Endothelial cell of umbilical vein (primary cell): ENCODE results near the gene GLB1L. TPM values are rescaled to one million over a fixed set of nuclear protein-coding genes. Genes with fewer than 3 reads are reported as not detected.

Experiments used
- BruUV-seq: library from RNA; stranded (reverse); fragments of 400-500 nt; replicated peaks from 2 replicates; lab custom pipeline; 2021; lab: Mats Ljungman, UMichigan
- CTCF ChIA-PET: fragments of 300-600, 350-600 bp; sonication (Branson Sonifier 250); formaldehyde crosslinking; loops from one replicate; lab custom pipeline; 2021; ENCODE audit warnings: antibody characterized with exemption, inconsistent platforms; lab: Charles Lee
- POLR2A ChIA-PET: fragments of 300-600, 350-600 bp; sonication (Branson Sonifier 250); formaldehyde crosslinking; loops from one replicate; lab custom pipeline; 2021; ENCODE audit warnings: antibody characterized with exemption, inconsistent platforms; lab: Charles Lee
- DNase-seq: peaks from one replicate; pipeline ENCODE4 v3.0.0-alpha.2; 2011; ENCODE audit warnings: low read depth, low spot score
- FAIRE-seq: peaks from 2 replicates; lab custom pipeline; 2011; peaks lifted over from hg19 to GRCh38; lab: Jason Lieb, UNC
- H2AFZ ChIP-seq: 2 replicates; pipeline ENCODE4 v1.6.0; 2012; ENCODE audit warnings: low read depth, low read length, control low read depth, inconsistent platforms
- H3K27ac ChIP-seq: 2 replicates; pipeline ENCODE4 v1.5.1; 2011; ENCODE audit warnings: low read depth, mild to moderate bottlenecking, control low read depth, low read length, moderate library complexity; ENCODE audit not compliant: insufficient read depth
- H3K27me3 ChIP-seq, 2 experiments: 2 replicates each; pipeline versions ENCODE4 v1.6.0 to v1.6.1; 2011; ENCODE audit warnings: low read length in 2 of 2, mixed read lengths in 1 of 2; ENCODE audit not compliant: control insufficient read depth in 2 of 2, insufficient read depth in 2 of 2
- H3K36me3 ChIP-seq, 2 experiments: 2 replicates in 1 of 2; 3 replicates in 1 of 2; pipeline ENCODE4 v1.5.1; 2011; ENCODE audit warnings: low read length in 2 of 2, mild to moderate bottlenecking in 1 of 2, moderate library complexity in 1 of 2; ENCODE audit not compliant: control insufficient read depth in 2 of 2, insufficient read depth in 2 of 2; ENCODE audit errors: extremely low read depth in 1 of 2
- H3K4me1 ChIP-seq: 3 replicates; pipeline ENCODE4 v1.5.1; 2011; ENCODE audit warnings: mild to moderate bottlenecking, low read length; ENCODE audit not compliant: control insufficient read depth, insufficient read depth; ENCODE audit errors: extremely low read depth
- H3K4me2 ChIP-seq: 2 replicates; pipeline ENCODE4 v1.6.1; 2011; ENCODE audit warnings: low read length, control low read depth, mixed read lengths; ENCODE audit not compliant: insufficient read depth
- H3K4me3 ChIP-seq, 3 experiments: fragments of 200-600 bp in 1 of 3; sonication (generic), shearing (Covaris generic) in 1 of 3; replicated peaks in 1 of 3; 2 replicates each; pipeline ENCODE4 v1.5.1; 2011 to 2016; ENCODE audit warnings: control low read depth in 3 of 3, low read length in 3 of 3, mild to moderate bottlenecking in 2 of 3, inconsistent platforms in 1 of 3, low read depth in 1 of 3, moderate library complexity in 1 of 3; ENCODE audit not compliant: insufficient read depth in 1 of 3
- H3K79me2 ChIP-seq: 2 replicates; pipeline ENCODE4 v1.6.0; 2012; ENCODE audit warnings: low read length, inconsistent platforms; ENCODE audit not compliant: control insufficient read depth, insufficient read depth
- H3K9ac ChIP-seq: replicated peaks from 2 replicates; pipeline ENCODE3; 2011; ENCODE audit warnings: low read length, control low read depth; ENCODE audit not compliant: insufficient read depth; ENCODE audit errors: extremely low read depth
- H3K9me1 ChIP-seq: replicated peaks from 3 replicates; pipeline ENCODE4 v1.6.0; 2011; ENCODE audit warnings: mild to moderate bottlenecking, low read length; ENCODE audit not compliant: control insufficient read depth, insufficient read depth; ENCODE audit errors: extremely low read depth
- H3K9me3 ChIP-seq: replicated peaks from 2 replicates; pipeline ENCODE4 v1.5.1; 2012; ENCODE audit warnings: low read length, inconsistent platforms; ENCODE audit not compliant: control insufficient read depth, insufficient read depth
- H4K20me1 ChIP-seq: replicated peaks from 2 replicates; pipeline ENCODE3; 2011; ENCODE audit warnings: mild to moderate bottlenecking, low read length; ENCODE audit not compliant: control insufficient read depth, insufficient read depth; ENCODE audit errors: extremely low read depth
- EZH2 ChIP-seq: IDR thresholded peaks from 2 replicates; pipeline ENCODE4 v1.6.1; 2012; ENCODE audit warnings: borderline replicate concordance, low read depth, mild to moderate bottlenecking, moderate library complexity, low read length, inconsistent platforms; ENCODE audit not compliant: severe bottlenecking
- FOS ChIP-seq: IDR thresholded peaks from 2 replicates; pipeline ENCODE4 v1.6.1; 2011; ENCODE audit warnings: mild to moderate bottlenecking, low read length, moderate library complexity, borderline replicate concordance; ENCODE audit not compliant: insufficient read depth
- GATA2 ChIP-seq: IDR thresholded peaks from 2 replicates; pipeline ENCODE4 v1.7.0; 2011; ENCODE audit warnings: low read depth, mild to moderate bottlenecking, moderate library complexity, mixed read lengths, low read length; ENCODE audit not compliant: insufficient read length, insufficient read depth
- JUN ChIP-seq: IDR thresholded peaks from 2 replicates; pipeline ENCODE4 v1.6.1; 2011; ENCODE audit warnings: borderline replicate concordance, low read depth; ENCODE audit not compliant: insufficient read length, insufficient read depth
- MYC ChIP-seq: IDR thresholded peaks from one replicate; pipeline ENCODE4 v1.6.1; 2011; ENCODE audit warnings: mild to moderate bottlenecking, low read depth, low read length
- POLR2A ChIP-seq: IDR thresholded peaks from 2 replicates; pipeline ENCODE4 v1.6.1; 2012; ENCODE audit warnings: low read depth, mild to moderate bottlenecking, control low read depth, low read length
- POLR2AphosphoS5 ChIP-seq: IDR thresholded peaks from 2 replicates; pipeline ENCODE4 v1.6.1; 2012; ENCODE audit warnings: low read depth, mild to moderate bottlenecking, control low read depth, low read length, moderate library complexity; ENCODE audit not compliant: insufficient read depth
- dilution Hi-C: fragments of 300-500 bp; cut with MboI; formaldehyde crosslinking; loops from one replicate; pipeline ENCODE4 v1.15.0; 2019; ENCODE audit warnings: low sequenced_read_pairs; ENCODE audit not compliant: extremely low pct_ligation_motif_present
- intact Hi-C: fragments of 100-400 bp; cut with micrococcal nuclease; formaldehyde crosslinking; loops from one replicate; pipeline ENCODE4 v1.10.0; 2022
- polyA plus RNA-seq, 4 experiments: library from polyadenylated mRNA; depleted of rRNA in 3 of 4; stranded (reverse) in 3 of 4; unstranded in 1 of 4; fragments of >200 nt; gene quantifications; 2 replicates each; pipeline versions ENCODE4 v1.2.1 to v1.2.3, GENCODE V29; 2011 to 2012; ENCODE audit warnings: missing spikeins in 1 of 4
- total RNA-seq: library from RNA; stranded (reverse); gene quantifications from 2 replicates; pipeline ENCODE4 v1.2.3, GENCODE V29; 2021
- TF ChIP-seq, protein P1 (sequence below): IDR thresholded peaks from 2 replicates; pipeline ENCODE4 v1.6.1; 2011; ENCODE audit not compliant: insufficient read depth, insufficient read length
- TF ChIP-seq, protein P2 (sequence below), 2 donors: IDR thresholded peaks; 1 replicate in 1 of 2; 2 replicates in 1 of 2; pipeline ENCODE4 v1.5.1; 2011; ENCODE audit warnings: low read length in 2 of 2, mild to moderate bottlenecking in 2 of 2, moderate library complexity in 2 of 2, control low read depth in 1 of 2, inconsistent platforms in 1 of 2, low read depth in 1 of 2; ENCODE audit not compliant: insufficient read depth in 1 of 2; ENCODE audit errors: extremely low read depth in 1 of 2

The GLB1L gene
- total and polyA plus RNA-seq, 2 donors (not counting 3 experiments of a cell fraction or from before 2014, with no cell fraction given): 9.2 to 11.9 TPM

DNA sequence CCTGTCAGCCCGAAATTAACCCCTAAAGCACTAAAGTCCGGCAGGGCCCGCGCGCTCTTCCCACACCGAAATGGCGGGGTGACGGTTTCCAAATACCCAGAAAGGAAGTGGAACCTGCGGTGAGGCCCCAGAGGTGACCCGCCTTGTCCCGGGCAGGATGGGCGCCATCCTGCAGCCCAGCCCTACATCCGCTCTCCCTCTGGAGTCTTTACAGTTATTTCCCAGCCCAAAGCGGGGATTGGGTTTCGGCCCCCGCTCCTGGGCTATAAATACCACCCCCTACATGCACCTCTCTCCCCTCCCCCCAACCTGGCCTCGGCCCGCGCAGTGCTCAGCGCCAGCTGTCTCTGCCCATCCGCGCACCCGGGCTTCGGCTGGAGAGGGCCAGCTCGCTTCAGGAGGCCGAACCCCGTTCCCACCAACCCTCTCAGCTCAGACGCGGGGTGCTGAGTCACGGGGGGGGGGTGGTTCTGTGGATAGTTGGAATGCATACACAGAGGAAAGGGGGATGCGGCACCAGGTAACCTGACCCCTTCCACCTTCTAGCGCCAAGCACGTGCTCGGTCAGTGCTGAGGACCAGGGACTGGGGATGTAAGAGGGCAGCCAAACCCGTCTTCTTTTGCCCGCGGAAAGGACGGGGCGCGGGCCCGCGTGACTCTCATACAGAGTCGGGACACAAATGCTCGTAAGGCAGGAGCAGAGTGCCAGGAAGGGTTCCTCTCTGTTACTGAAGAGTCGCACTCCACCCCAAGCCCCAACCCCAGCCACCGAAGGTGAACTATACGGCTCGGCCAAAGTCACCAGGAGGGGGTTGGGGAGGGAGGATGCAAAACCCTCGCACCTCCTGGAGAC lies 7.9 kb upstream of the GLB1L start, which contains the start of gene TUBA4B:
TUBA4B (plus strand) TSS at position 344 of the 853 bp plus-strand sequence; CDS start at position 509, 165 bp downstream.
- Histone ChIP-seq H3K27ac (no peak within 1 kb of the TSS), H4K20me1 (no peaks in the 10 kb centered on the region), H3K9me1 (no peaks in the 10 kb centered on the region), H3K4me2 (peak within 1 kb of the TSS; percentile 78), H3K36me3 (no peaks in the 10 kb centered on the region), H2AFZ (peak within 1 kb of the TSS; percentile 92), H3K9me3 (no peaks in the 10 kb centered on the region), H3K79me2 (no peaks in the 10 kb centered on the region), H3K4me1 (peaks cover 39% of the 10 kb centered on the region), H3K27me3 (peaks cover 15 to 16% of the 10 kb centered on the region in 2 experiments), H3K9ac (peak within 1 kb of the TSS; percentile 21), H3K4me3 (peak within 1 kb of the TSS; percentile 32 to 53 (median 34))
- no peak for TF ChIP-seq JUN
- no peak for TF ChIP-seq GATA2
- TF ChIP-seq, protein P1, sequence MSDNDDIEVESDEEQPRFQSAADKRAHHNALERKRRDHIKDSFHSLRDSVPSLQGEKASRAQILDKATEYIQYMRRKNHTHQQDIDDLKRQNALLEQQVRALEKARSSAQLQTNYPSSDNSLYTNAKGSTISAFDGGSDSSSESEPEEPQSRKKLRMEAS: no peak
- TF ChIP-seq EZH2: no peak
- FAIRE-seq: no peak
- peak; percentile 18 for DNase-seq
- POLR2A ChIA-PET: interaction anchor here (1.3 kb wide), 1 partner anchor 8 kb away, joined by 5 read pairs; the partner anchor contains the start of genes GLB1L and STK16
- TSS peak; percentile 46 for BruUV-seq
- intact Hi-C loops: loop anchor here (1.0 to 2.0 kb wide), 3 partner anchors 26 to 42 kb away; partner anchors contain the start of genes ABCB6 and DNAJB2
- dilution Hi-C loops: no loop called here
- CTCF ChIA-PET: interaction anchor here (1.0 to 2.5 kb wide), 2 partner anchors 21 to 42 kb away, joined by 3 to 14 read pairs; no protein-coding TSS in a partner anchor

DNA sequence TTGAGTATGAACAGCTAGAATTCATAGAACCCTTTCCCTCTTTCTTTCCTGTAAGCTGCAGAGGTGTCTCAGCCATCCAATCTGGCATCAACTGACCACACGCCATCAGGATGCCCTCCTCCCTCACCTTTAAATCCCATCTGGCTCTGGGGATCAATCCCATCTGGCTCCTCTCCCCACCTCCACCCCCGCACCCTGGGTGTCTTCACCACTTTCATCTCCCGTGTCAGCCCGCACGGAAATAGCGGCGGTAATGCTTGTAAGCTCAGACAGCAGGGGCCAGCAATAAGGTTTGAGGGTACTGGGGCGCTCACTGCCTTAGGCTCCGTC lies 7.3 kb upstream of the GLB1L start:
- no peaks in the 10 kb centered on the region for H3K79me2 ChIP-seq

More for the DNA sequence above, 7.3 kb upstream of the GLB1L start:
- Histone ChIP-seq H3K4me3 (peak overlapping the region in 1 of 3 experiments; percentile 34), H3K9me1 (no peaks in the 10 kb centered on the region), H3K36me3 (peaks cover 0 to 2% of the 10 kb centered on the region in 2 experiments), H2AFZ (peak overlapping the region; percentile 55), H3K27me3 (peaks cover 15 to 16% of the 10 kb centered on the region in 2 experiments), H3K4me1 (peaks cover 39% of the 10 kb centered on the region), H3K27ac (no peak overlapping the region), H3K9ac (peak overlapping the region; percentile 21), H3K4me2 (peak overlapping the region; percentile 78), H4K20me1 (no peaks in the 10 kb centered on the region), H3K9me3 (no peaks in the 10 kb centered on the region)
- ChIA-PET CTCF (interaction anchor here (1.2 to 2.5 kb wide), 2 partner anchors 27 to 43 kb away, joined by 3 to 14 read pairs; partner anchors contain the start of gene DNAJB2), POLR2A (no interaction called here)
- BruUV-seq: no TSS peak
- TF ChIP-seq POLR2A (no peak), EZH2 (no peak), POLR2AphosphoS5 (no peak), JUN (no peak), FOS (no peak), MYC (no peak), GATA2 (no peak)
- TF ChIP-seq, protein P2, sequence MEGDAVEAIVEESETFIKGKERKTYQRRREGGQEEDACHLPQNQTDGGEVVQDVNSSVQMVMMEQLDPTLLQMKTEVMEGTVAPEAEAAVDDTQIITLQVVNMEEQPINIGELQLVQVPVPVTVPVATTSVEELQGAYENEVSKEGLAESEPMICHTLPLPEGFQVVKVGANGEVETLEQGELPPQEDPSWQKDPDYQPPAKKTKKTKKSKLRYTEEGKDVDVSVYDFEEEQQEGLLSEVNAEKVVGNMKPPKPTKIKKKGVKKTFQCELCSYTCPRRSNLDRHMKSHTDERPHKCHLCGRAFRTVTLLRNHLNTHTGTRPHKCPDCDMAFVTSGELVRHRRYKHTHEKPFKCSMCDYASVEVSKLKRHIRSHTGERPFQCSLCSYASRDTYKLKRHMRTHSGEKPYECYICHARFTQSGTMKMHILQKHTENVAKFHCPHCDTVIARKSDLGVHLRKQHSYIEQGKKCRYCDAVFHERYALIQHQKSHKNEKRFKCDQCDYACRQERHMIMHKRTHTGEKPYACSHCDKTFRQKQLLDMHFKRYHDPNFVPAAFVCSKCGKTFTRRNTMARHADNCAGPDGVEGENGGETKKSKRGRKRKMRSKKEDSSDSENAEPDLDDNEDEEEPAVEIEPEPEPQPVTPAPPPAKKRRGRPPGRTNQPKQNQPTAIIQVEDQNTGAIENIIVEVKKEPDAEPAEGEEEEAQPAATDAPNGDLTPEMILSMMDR (IDR thresholded peaks at IDR 0.05; ENCODE audit: extremely low read depth in 1 of 2, insufficient read depth in 1 of 2, low read depth in 1 of 2, low read length in 2 of 2): no peak
- TF ChIP-seq, protein P1: no peak
- intact Hi-C loops (loop anchor here (2.0 kb wide), 2 partner anchors 34 to 42 kb away; partner anchors contain the start of gene ABCB6), dilution Hi-C loops (no loop called here)
- DNase-seq (no peak), FAIRE-seq (no peak)
